HG03064 (cell line): Measurements from ENCODE around the gene LRRC55.

Source experiments
- ATAC-seq: cut with Tn5 transposase; IDR thresholded peaks from one replicate; pipeline ENCODE4 v1.9.1; 2021; ENCODE audit warnings: low read depth; ENCODE audit not compliant: unreplicated experiment

LRRC55 gene

GRCh38 chr11:57181678-57182305, at the start of gene LRRC55:
LRRC55 (plus strand) TSS chr11:57181953; CDS start chr11:57182023, 70 bp downstream.
- no peak for ATAC-seq

GRCh38 chr11:57133366-57134038, 48.3 kb upstream of the LRRC55 start:
- ATAC-seq = no peak

- no peak for ATAC-seq
Observed at GRCh38 chr11:57134284-57134683, 47.5 kb upstream of the LRRC55 start.

GRCh38 chr11:57135020-57135751, 46.6 kb upstream of the LRRC55 start:
- ATAC-seq = no peak

GRCh38 chr11:57140568-57140967, 41.2 kb upstream of the LRRC55 start:
- no peak for ATAC-seq

GRCh38 chr11:57143459-57143858, 38.3 kb upstream of the LRRC55 start:
- no peak for ATAC-seq

GRCh38 chr11:57144075-57144474, 37.7 kb upstream of the LRRC55 start:
- ATAC-seq = no peak

GRCh38 chr11:57144531-57145320, 37.0 kb upstream of the LRRC55 start:
- no peak for ATAC-seq

- ATAC-seq = no peak
Observed at GRCh38 chr11:57146301-57146700, 35.5 kb upstream of the LRRC55 start.

GRCh38 chr11:57148621-57149020, 33.1 kb upstream of the LRRC55 start:
- ATAC-seq = no peak

GRCh38 chr11:57150454-57150917, 31.3 kb upstream of the LRRC55 start:
- ATAC-seq = no peak

GRCh38 chr11:57152134-57152533, 29.6 kb upstream of the LRRC55 start:
- ATAC-seq = no peak

- ATAC-seq = no peak
Observed at GRCh38 chr11:57153448-57153847, 28.3 kb upstream of the LRRC55 start.

GRCh38 chr11:57154739-57155138, 27.0 kb upstream of the LRRC55 start:
- ATAC-seq = no peak

GRCh38 chr11:57155400-57155799, 26.4 kb upstream of the LRRC55 start:
- no peak for ATAC-seq

GRCh38 chr11:57155838-57156607, 25.7 kb upstream of the LRRC55 start:
- ATAC-seq = no peak

GRCh38 chr11:57156928-57157327, 24.8 kb upstream of the LRRC55 start:
- no peak for ATAC-seq

GRCh38 chr11:57157624-57158023, 24.1 kb upstream of the LRRC55 start:
- ATAC-seq = no peak

- ATAC-seq = no peak
Observed at GRCh38 chr11:57158180-57158579, 23.6 kb upstream of the LRRC55 start.

- ATAC-seq = no peak
Observed at GRCh38 chr11:57158599-57158998, 23.2 kb upstream of the LRRC55 start.
